Skin epidermis (tissue), 12 donors: ENCODE data around the gene MYRFL.
A peak's percentile ranks its signal among the peaks of the same experiment; 100 is the strongest.
"Not testable (repeated sequence)": the region's sequence is repeated elsewhere in the genome, so short reads cannot be mapped to it uniquely, and the experiment has no call there.

Source experiments
- H3K27ac ChIP-seq, 21 experiments: fragments of 200-600 bp; sonication (generic) in 11 of 21; one replicate each; pipeline ENCODE4 v1.5.0; 2020; ENCODE audit warnings: mild to moderate bottlenecking in 3 of 21, inconsistent platforms in 2 of 21, moderate library complexity in 2 of 21
- H3K4me3 ChIP-seq, 7 experiments: fragments of 200-600 bp; sonication (generic) in 2 of 7; one replicate each; pipeline ENCODE4 v1.5.0; 2020; ENCODE audit warnings: inconsistent platforms in 2 of 7, mild to moderate bottlenecking in 2 of 7, moderate library complexity in 1 of 7

Gene MYRFL

GRCh38 chr12:69966409-69966808 lies 141.4 kb downstream of the MYRFL start:
- H3K27ac ChIP-seq: peak overlapping the region in 19 of 21 experiments; percentile 47 to 87 (median 78)
- H3K4me3 ChIP-seq: no peak overlapping the region

GRCh38 chr12:69966839-69967238 lies 141.8 kb downstream of the MYRFL start:
- H3K27ac ChIP-seq: peak overlapping the region in 19 of 21 experiments; percentile 37 to 87 (median 75)
- no peak overlapping the region for H3K4me3 ChIP-seq

GRCh38 chr12:69969011-69969410 lies 144.0 kb downstream of the MYRFL start:
- peak overlapping the region in 6 of 21 experiments; percentile 4 to 83 (median 60) for H3K27ac ChIP-seq
- no peak overlapping the region for H3K4me3 ChIP-seq

- peak overlapping the region in 11 of 21 experiments; percentile 25 to 78 (median 56) for H3K27ac ChIP-seq
- H3K4me3 ChIP-seq: no peak overlapping the region
Observed at GRCh38 chr12:69972136-69972535, 147.1 kb downstream of the MYRFL start.

GRCh38 chr12:69978020-69978419 lies 153.0 kb downstream of the MYRFL start:
- Histone ChIP-seq H3K27ac (no peak overlapping the region), H3K4me3 (no peak overlapping the region)

- Histone ChIP-seq H3K27ac (peak overlapping the region in 7 of 21 experiments; percentile 0 to 58 (median 32)), H3K4me3 (no peak overlapping the region)
Observed at GRCh38 chr12:69981881-69982475, 157.0 kb downstream of the MYRFL start.

GRCh38 chr12:69984241-69984640 lies 159.2 kb downstream of the MYRFL start:
- Histone ChIP-seq H3K27ac (no peak overlapping the region), H3K4me3 (no peak overlapping the region)

GRCh38 chr12:69985656-69986055 lies 160.6 kb downstream of the MYRFL start:
- no peak overlapping the region for H3K4me3 ChIP-seq
- H3K27ac ChIP-seq: peak overlapping the region in 1 of 21 experiments; percentile 17

GRCh38 chr12:69986114-69986513 lies 161.1 kb downstream of the MYRFL start:
- H3K27ac ChIP-seq: peak overlapping the region in 1 of 21 experiments; percentile 17
- no peak overlapping the region for H3K4me3 ChIP-seq

- Histone ChIP-seq H3K4me3 (no peak overlapping the region), H3K27ac (peak overlapping the region in 20 of 21 experiments; percentile 0 to 83 (median 78))
Observed at GRCh38 chr12:69987579-69988091, 162.6 kb downstream of the MYRFL start.

GRCh38 chr12:69988481-69989321 lies 163.7 kb downstream of the MYRFL start:
- Histone ChIP-seq H3K4me3 (peak overlapping the region in 1 of 7 experiments; percentile 1), H3K27ac (peak overlapping the region in 20 of 21 experiments; percentile 31 to 83 (median 78))

GRCh38 chr12:69991690-69992288 lies 166.8 kb downstream of the MYRFL start:
- H3K4me3 ChIP-seq: no peak overlapping the region
- H3K27ac ChIP-seq: peak overlapping the region in 11 of 21 experiments; percentile 2 to 71 (median 32)

- Histone ChIP-seq H3K27ac (no peak overlapping the region), H3K4me3 (no peak overlapping the region)
Observed at GRCh38 chr12:69993433-69993832, 168.4 kb downstream of the MYRFL start.

GRCh38 chr12:69994086-69994485 lies 169.1 kb downstream of the MYRFL start:
- not testable (repeated sequence) for H3K27ac ChIP-seq, H3K4me3 ChIP-seq

- no peak overlapping the region for H3K27ac ChIP-seq
Observed at GRCh38 chr12:69994724-69995173, 169.7 kb downstream of the MYRFL start.

GRCh38 chr12:69996241-69996640 lies 171.2 kb downstream of the MYRFL start:
- no peak overlapping the region for H3K4me3 ChIP-seq
- no peak overlapping the region for H3K27ac ChIP-seq

More at GRCh38 chr12:69994724-69995173, 169.7 kb downstream of the MYRFL start:
- H3K4me3 ChIP-seq: no peak overlapping the region

- Histone ChIP-seq H3K27ac (no peak overlapping the region), H3K4me3 (no peak overlapping the region)
Observed at GRCh38 chr12:69996722-69997121, 171.7 kb downstream of the MYRFL start.

GRCh38 chr12:69998011-69998410 lies 173.0 kb downstream of the MYRFL start:
- no peak overlapping the region for H3K4me3 ChIP-seq
- no peak overlapping the region for H3K27ac ChIP-seq

- no peak overlapping the region for H3K27ac ChIP-seq
- no peak overlapping the region for H3K4me3 ChIP-seq
Observed at GRCh38 chr12:69998922-69999321, 173.9 kb downstream of the MYRFL start.

GRCh38 chr12:69999561-69999960 lies 174.5 kb downstream of the MYRFL start:
- no peak overlapping the region for H3K4me3 ChIP-seq
- no peak overlapping the region for H3K27ac ChIP-seq
